A549 (cell line): ENCODE measurements around the gene SYNGR2.

Experiments
- CBX8 ChIP-seq: fragments of 200-600 bp; sonication (generic); IDR thresholded peaks from 2 replicates; pipeline ENCODE4 v1.6.1; 2016
- CTCF ChIP-seq: fragments of >200 bp; sonication (Bioruptor Twin); formaldehyde crosslinking; IDR thresholded peaks from 3 replicates; pipeline ENCODE4 v1.5.1; 2016
- EP300 ChIP-seq, 2 experiments: fragments of >200 bp; sonication (Bioruptor Twin); formaldehyde crosslinking; IDR thresholded peaks; 2 replicates in 1 of 2; 3 replicates in 1 of 2; pipeline ENCODE4 v1.6.1; 2016 to 2017
- KDM1A ChIP-seq: fragments of 200-600 bp; sonication (generic); IDR thresholded peaks from 2 replicates; pipeline ENCODE4 v1.6.1; 2016; ENCODE audit warnings: low read depth, mild to moderate bottlenecking
- MAZ ChIP-seq: fragments of 150-350 bp; IDR thresholded peaks from 2 replicates; pipeline ENCODE4 v1.6.1; 2014; ENCODE audit warnings: antibody characterized with exemption, low read depth, low read length, borderline replicate concordance
- POLR2A ChIP-seq: IDR thresholded peaks from 2 replicates; pipeline ENCODE4 v1.6.1; 2012; ENCODE audit warnings: mild to moderate bottlenecking, low read length
- RAD21 ChIP-seq, 2 experiments: fragments of >200 bp in 1 of 2; sonication (Bioruptor Twin) in 1 of 2; formaldehyde crosslinking in 1 of 2; IDR thresholded peaks in 1 of 2; conservative IDR thresholded peaks in 1 of 2; 2 replicates in 1 of 2; 3 replicates in 1 of 2; pipeline ENCODE4 v1.6.1; 2012 to 2018; ENCODE audit warnings: inconsistent platforms in 1 of 2
- RCOR1 ChIP-seq: fragments of 150-350 bp; IDR thresholded peaks from 2 replicates; pipeline ENCODE4 v1.6.1; 2014; ENCODE audit warnings: antibody characterized with exemption, low read length, low read depth

GRCh38 chr17:78125976-78126894 is 42.1 kb upstream of the SYNGR2 start:
- TF ChIP-seq EP300 (IDR thresholded peaks at IDR 0.05): no peak
- TF ChIP-seq RCOR1: no peak
- no peak for TF ChIP-seq POLR2A
- no peak for TF ChIP-seq KDM1A
- no peak for TF ChIP-seq MAZ
- TF ChIP-seq CBX8: no peak
- no peak for TF ChIP-seq RAD21 (conservative IDR thresholded peaks at IDR 0.05 in 1 of 2, IDR thresholded peaks at IDR 0.05 in 1 of 2)
- no peak for TF ChIP-seq CTCF
